ENCODE results near the gene APOH.

- no peak for TF ChIP-seq SRF (IDR thresholded peaks at IDR 0.05; ENCODE audit: low read depth, low read length)
- TF ChIP-seq CTCF (IDR thresholded peaks at IDR 0.05; ENCODE audit: control extremely low read depth in 1 of 3, insufficient read depth in 1 of 3, low read depth in 1 of 3, low read length in 3 of 3), result no peak
- TF ChIP-seq SUZ12 (IDR thresholded peaks at IDR 0.05; ENCODE audit: low read length), result no peak
- TF ChIP-seq EP300 (IDR thresholded peaks at IDR 0.05; ENCODE audit: borderline replicate concordance in 1 of 2, low read depth in 2 of 2, low read length in 2 of 2), result no peak
- TF ChIP-seq RXRA (IDR thresholded peaks at IDR 0.05; ENCODE audit: insufficient read depth, low read depth, low read length), result no peak
- no peak for TF ChIP-seq TAF1 (IDR thresholded peaks at IDR 0.05; ENCODE audit: low read depth, low read length)
- TF ChIP-seq CBX5 (IDR thresholded peaks at IDR 0.05; ENCODE audit: low read depth, low read length), result no peak
- TF ChIP-seq GTF2F1 (IDR thresholded peaks at IDR 0.05; ENCODE audit: borderline replicate concordance, low read depth, low read length), result no peak
- no peak for TF ChIP-seq EGR1 (IDR thresholded peaks at IDR 0.05; ENCODE audit: borderline replicate concordance, low read depth, low read length)
These were observed 7.3 kb downstream of the APOH start for GRCh38 chr17:66221755-66222530.

Data from H1 (cell line).